HUDEP-2 (cell line): ENCODE measurements around the gene JAG2.
"Not testable (repeated sequence)": the region's sequence is repeated elsewhere in the genome, so short reads cannot be mapped to it uniquely, and the experiment has no call there.

Experiments
- DNase-seq, 76 experiments: peaks; one replicate each; lab custom pipeline; 2025; ENCODE audit not compliant: unreplicated experiment in 76 of 76; lab: John Stamatoyannopoulos, UW

Gene JAG2

DNA sequence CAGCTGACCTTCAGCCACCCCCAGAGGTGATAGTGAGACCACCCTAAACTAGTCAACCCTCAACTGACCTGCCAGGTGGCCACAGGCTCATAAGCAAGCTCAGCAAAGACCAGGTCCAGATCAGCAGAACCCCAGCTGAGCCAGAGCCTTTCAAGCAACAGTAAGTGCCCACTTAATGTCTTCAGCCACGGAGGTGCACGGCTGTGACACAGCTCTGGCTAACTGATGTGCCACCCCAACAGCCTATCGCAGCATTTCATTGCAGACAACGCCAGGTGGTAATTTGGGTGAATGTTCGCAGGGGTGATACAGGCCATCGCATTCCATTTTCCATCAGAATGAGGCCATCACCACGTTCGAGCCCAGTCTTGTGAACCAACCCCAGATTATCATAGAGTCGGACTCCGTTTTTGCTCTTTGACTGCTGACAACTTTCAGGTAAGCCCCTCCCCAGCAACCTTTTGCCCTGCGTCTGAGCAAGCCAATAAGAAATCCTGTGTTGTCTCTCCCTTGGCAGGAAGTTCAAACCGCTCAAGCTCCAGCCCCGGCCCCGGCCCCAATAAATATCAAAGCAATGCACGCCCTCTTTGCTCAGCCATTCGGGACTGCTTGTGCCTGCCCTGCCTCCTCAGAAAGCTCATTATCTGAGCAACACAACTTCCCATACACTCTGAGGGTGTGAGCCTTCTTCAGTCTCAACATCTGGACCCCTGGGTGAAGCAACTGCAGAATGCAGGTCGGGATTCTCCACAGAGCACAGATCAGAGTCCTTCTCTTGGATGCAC, 44.4 kb downstream of the JAG2 start:
- no peak for DNase-seq

DNA sequence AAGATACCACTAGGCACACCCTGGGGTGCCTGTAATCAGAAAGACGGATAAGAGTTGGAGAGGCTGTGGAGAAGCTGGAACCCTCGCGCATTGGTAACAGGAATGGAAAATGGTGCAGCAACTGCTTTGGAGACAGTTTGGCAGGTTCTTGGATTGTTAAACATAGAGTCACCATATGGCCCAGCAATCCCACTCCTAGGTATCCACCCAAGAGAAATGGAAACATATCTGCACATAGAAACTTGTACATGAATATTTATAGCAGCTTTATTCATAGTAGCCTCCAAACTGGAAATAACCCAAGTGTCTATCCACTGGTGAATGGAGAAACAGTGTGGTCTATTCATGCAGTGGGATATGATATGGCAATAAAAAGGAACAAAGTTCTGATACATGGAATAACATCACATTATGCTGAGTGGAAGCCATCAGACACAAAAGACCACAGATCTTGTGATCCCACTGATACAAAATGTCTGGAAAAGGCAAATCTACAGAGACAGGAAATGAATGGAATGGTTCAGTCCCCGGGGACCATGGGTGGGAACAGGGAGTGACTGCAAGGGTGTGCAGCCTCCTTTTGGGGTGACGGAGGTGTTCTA, 45.4 kb downstream of the JAG2 start:
- no peak for DNase-seq

DNA sequence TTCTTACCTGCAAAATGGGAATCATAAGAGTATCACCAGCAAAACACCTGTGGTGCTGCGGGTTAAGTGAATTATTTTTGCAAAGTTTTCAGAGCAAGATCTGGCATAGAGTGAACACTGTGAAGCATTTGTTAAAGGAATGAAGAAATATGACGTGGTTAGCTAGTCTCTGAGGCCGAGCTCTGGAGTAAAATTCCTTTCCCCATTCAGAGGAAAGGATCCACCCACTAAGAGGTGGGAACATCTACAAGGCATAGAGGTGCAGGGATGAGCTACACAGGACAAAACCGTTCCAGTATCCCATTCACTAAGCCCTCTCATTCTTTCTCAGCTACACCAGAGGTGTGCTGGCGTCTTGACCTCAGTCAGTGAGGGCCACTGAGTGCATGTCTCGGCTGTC, 48.5 kb downstream of the JAG2 start:
- no peak for DNase-seq

DNA sequence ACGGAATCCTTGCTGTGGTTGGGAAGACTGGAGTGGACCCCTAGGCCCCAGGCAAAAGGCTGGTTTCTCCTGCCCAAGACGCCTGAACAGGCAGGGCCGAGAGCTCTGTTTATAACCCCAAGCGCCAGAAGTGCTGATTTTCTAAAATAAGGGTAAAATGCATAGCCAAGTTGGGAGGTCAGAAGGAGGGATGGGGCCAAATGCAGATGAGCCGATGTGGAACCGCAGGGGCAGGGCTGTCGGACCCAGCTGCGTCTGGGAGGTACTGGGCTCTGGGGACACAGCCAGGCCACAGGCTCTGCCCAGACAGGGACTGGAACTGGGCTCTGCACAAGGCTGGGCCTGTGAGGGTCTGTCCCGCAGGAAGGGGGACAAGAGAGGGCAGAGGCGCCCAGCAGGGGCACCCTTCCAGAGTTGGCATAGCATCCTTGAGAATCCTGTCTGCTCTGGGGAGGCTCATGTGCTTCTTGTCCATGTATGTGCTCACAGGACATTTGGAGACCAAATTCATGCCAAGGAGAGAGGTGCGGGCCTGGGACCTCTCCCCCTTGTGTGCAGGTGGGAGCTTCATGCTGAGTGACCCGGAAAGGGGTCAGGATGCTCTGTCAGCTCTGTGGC, 49.1 kb downstream of the JAG2 start:
- no peak for DNase-seq

DNA sequence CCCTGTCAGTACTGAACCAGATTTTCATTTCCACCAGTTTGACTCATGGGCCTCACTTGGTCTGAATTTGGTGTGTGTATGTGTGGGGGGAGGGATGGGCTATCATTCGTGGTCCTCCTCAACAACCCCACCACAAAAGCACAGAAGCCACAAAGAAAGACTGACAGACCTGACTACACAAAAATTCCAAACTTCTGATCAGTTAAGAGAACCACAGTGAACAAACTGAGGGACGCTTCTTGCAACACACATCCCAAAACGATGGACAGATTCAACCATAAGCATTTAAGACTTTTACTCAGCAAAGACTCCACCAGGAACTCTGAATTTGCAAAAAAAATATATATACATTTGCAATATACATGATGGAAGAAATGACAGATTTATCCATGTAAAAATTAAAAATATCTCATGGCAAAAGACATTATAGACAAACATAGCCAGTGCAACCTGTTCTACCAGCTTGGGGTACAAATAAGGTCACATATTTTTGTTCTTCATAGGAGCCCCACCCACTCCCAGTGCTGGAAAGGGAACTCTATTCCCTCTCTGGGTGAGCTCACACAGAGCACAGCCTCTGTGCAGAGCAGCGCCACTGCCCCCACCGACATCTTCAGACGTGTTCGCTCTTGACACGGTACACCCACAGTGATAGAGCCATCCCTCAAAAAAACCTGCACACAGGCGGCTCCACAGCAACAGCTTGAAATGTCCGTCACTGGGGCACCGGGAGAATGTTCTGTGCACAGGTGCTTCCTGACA, 49.7 kb downstream of the JAG2 start:
- DNase-seq, result no peak

DNA sequence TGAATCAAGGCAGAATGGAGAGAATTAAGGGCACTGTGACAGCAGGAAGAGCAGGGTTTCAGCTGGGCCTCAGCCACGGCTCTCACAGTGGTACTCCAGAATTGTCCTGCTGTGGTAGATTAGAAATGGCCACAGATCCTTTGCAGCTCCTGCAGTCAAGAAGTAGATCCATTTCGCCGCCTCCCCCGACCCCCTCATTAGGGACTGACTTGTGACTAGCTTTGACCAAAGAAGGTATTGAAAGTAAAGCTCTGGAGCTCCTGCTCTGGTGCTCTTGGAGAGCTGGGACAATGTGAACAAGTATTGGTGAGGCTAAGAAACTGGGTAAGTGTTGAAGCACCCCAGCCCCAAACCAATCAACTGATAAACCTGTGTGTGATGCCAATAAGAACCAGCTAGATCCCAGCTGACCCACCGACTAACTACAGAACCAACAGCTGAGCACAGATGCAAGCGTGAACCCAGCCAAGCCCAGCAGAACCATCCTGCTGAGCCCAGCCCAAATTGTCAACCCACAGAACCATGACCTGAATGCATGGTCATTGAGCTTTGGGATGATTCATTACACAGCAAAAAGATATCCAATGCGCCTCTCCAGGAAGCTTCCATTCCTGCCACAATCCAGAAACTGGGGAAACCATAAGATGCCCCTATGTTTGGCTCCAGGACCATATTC, 50.7 kb downstream of the JAG2 start:
- DNase-seq, result no peak

DNA sequence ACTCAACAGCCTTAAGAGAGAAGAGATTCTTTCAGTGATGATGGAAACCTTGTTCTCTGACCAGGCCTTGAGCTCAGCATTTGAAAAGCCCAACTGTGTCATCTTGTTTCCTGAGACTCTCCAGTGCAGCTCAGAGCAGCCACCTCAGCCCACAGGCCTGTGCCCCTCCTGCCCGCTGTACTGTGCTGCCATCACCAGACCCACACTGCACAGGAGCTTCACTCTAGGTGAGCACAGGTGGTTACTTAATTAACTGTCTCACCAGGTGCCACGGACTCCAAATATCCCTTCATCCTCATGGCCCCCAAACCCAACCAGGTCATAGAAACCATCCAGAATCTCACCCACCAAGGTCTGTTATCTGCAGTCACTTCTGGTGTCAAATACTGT, 51.3 kb downstream of the JAG2 start:
- no peak for DNase-seq

DNA sequence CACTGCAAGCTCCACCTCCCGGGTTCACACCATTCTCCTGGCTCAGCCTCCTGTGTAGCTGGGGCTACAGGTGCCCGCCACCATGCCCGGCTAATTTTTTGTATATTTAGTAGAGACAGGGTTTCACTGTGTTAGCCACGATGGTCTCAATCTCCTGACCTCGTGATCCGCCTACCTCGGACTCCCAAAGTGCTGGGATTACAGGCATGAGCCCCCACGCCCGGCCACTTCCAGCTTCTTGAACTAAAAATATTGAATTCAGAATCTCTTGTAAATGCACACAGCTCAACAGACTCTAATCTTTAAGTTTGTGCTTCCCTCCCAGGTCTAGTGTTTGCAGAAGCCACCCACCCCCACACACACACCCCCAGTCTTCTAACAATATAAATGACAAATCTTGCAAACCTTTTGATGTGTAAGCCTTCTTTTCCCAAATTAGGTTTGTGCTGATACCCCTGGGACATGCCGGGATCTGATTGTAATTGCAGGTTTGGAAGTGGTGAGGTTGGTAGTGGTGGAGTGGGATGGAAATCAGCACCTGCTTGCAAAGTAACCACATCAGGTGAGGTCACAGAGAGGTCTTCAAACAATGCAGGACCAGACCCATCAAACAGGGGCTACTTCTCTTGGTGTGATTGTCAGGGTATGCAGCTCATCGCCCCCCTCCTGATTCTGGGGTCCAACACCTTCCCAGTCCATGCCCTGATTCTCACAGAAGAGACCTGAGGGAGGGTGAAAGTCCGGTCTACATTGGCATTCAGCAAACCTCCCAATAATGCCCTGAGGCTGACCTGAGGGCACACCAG, 51.9 kb downstream of the JAG2 start:
- no peak for DNase-seq

DNA sequence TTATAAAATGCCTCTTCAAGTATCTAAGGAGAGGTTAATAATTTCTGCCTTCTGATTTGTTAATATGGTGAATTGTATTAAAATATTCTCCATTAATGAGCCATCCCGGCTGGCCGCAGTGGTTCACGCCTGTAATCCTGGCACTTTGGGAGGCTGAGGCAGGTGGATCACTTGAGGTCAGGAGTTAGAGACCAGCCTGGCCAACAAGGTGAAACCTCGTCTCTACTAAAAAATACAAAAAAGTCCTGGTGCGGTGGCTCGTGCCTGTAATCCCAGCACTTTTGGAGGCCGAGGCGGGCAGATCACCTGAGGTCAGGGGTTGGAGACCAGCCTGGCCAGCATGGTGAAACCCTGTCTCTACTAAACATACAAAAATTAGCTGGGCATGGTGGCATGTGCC, 59.3 kb downstream of the JAG2 start:
- DNase-seq, result not testable (repeated sequence)

DNA sequence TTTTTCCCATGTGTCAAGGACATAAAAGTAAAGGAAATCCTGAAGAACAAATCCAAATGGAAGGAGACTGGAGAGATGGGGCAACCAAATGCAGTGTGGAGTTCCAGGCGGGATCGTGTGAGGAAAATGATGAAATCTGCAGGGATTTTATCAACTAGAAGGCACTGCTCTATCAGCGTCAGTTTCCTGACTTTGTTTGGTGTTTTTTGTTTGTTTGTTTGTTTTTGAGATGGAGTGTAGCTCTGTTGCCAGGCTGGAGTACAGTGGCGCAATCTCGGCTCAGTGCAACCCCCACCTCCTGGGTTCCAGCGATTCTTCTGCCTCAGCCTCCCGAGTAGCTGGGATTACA, 60.1 kb downstream of the JAG2 start:
- no peak for DNase-seq

DNA sequence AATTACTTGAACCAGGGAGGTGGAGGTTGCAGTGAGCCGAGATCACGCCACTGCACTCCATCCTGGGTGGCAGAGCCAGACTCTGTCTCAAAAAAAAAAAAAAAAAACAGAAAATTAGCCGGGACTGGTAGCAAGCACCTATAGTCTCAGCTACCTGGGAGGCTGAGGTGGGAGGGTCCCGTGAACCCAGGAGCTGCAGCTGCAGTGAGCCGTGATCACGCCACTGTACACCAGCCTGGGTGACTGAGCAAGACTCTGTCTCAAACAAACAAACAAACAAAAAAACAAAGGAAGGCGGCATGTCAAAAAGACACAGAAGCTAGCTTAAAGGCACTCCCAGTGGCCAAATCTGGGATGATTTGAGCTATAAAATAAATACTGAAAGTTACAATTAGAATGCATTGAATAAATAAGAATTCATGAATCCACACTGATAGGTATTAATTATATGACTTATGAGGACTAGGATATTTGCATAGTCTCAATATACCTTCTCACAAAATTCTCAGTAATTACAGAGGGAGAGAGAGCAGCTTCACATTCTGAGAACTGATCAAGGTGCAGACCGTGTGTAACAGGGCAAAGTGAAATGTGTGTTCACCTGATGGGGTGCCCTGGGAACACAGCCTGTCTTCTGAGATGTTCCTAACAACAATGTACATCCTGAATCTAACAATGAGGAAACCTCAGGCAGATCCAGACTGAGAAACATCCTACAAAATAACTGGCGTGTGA, 60.6 kb downstream of the JAG2 start:
- DNase-seq, result no peak

DNA sequence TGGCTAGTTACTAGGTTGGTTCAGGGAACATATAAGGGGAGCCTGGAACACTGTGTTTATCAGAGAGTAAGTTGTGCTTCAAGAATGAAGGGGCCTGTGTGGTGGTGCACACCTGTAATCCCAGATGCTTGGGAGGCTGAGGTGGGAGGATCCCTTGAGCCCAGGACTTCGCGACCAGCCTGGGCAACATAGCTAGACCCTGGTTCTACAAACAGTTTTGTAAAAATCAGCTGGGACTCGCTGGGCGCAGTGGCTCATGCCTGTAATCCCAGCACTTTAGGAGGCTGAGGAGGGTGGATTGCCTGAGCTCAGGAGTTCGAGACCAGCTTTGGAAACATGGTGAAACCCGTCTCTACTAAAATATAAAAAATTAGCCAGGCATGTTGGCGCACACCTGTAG, 61.2 kb downstream of the JAG2 start:
- no peak for DNase-seq

DNA sequence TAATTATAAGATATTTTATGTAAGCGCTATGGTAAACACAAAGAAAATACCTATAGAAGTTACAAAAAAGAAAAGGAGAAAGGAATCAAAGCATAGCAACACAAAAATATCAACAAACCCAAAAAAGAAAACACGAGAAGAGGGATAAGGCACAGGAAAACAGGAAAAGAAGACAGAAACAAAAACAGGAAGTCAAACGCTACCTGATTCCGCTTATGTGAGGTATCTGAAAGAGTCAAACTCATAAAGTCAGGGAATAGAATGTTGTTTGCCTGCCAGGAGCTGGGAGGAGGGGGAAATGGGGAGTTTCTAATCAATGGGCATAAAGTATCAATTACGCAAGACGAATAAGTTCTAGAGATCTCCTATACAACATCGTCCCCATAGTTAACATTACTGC, 63.4 kb downstream of the JAG2 start:
- DNase-seq, result no peak

DNA sequence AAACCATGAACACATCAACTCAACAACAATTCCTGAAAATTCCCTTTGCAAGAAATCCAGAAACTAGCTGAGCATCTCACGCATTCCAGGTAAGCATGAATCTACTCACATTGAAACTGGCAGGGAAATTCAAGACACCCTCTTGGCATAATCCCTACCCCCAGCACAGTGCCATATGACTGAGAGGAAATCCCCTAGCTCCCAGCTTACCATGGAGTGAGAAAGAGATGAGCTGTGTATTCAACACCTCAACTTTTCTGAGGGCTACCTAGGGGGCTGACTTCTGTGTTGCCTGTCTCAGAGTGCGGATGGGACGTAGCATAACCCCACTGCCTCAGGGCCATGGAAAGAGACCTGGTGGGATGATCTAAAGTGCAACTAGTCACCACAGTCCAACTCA, 65.7 kb downstream of the JAG2 start:
- no peak for DNase-seq

DNA sequence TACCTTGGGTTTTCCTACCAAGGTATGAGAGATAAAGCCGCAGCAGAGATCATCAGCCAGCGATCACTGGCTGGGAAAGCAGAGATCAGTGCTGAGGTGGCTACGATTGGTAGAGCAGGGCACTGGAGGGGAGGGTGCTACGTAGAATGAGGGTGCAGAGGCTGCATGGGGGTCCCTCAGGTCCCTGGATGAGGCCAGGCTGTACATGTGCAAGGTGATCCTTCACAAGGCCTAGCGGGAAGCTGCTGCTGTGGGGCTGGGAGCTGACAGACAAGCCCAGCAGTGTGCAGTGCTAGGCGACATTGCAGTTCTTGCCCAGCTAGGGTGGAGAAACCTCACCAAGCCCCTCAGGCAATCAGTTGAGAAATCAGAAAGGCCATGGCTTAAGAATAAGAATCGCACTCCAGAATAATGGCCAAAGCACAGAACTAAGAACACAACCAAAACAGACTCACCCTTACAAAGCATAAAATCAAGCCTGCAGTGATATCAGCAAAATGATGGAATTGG, 66.2 kb downstream of the JAG2 start:
- DNase-seq, result no peak

DNA sequence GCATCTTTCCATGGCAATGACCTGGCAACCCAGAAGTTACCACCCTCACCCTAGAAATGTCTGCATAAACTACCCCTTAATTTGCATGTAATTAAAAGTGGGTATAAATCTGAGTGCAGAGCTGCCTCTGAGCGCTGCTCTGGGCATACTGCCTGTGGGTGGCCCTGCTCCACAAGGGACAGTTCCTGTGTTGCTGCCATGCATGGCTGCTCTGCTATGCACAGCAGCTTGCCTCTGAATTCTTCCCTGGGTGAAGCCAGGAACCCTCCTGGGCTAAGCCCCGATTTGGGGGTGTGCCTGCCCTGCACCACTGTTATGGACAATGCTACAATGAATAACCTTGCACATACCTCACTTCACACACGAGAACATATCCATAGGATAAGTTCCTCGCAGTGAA, 67.7 kb downstream of the JAG2 start:
- DNase-seq, result no peak

DNA sequence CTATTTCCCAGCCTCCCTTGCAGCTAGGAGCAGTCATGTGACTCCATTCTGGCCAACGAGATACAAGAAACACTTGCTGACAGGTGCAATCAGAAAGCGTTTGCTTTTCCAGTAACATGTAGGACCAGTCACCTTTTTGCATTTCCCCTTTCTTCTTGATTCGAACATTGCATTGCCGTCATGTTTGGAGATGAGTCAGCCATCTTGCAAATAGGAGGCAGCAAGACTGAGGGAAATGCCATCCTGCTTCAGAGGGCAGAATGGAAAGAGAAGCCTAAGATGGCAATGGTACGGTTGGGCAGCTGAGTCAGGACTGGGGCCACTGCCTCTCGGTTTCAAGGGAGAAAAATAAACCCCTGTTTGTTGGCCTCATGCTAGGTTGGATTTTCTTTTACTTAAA, 68.8 kb downstream of the JAG2 start:
- DNase-seq, result no peak

DNA sequence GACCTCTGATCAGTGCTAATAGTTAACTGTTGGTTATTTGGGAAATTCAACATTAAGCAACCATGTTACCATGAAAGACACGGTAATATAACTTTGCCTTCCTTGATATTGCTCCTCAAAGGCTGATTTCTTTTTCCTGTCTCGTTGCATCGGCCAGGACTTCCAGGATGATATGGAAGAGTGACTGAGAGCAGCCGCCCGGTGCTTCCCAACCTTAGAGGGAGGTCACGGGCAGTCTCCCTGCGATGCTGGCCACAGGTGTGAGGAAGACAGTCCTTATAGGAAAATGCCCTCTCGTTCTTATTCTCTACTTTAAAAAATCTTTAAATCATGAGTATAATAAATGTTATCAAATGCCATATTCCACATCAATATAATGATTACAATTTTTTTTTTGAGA, 70.3 kb downstream of the JAG2 start:
- DNase-seq, result no peak

DNA sequence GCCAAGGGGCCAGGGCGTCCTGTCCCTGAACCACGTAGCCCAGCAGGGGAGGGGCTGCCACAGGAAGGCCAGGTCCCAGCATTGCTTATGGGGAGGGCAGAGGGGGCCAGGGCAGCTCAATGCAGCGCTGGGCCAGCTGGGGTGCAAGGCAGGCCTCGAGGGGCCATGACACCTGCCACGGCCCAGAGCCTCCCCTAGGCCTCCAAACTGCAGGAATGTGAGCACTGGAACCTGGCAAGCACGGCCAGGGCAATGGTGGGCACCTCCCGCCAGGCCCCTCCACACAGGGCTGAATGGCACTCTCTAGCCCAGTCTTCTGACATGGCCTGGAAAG, 70.8 kb downstream of the JAG2 start:
- no peak for DNase-seq
